ENCODE measurements around the gene INAVA.

Gene INAVA

GRCh38 chr1:200903793-200904192 lies 9.1 kb downstream of the INAVA start:
- intact Hi-C loops (cut with DNase I; ENCODE audit: low total_unique reads): no loop called here
- Histone ChIP-seq H3K4me3 (no peak overlapping the region), H3K4me1 (peaks cover 0 to 4% (median 0%) of the 10 kb centered on the region in 4 donors), H3K27ac (no peak overlapping the region), H3K9me3 (no peaks in the 10 kb centered on the region), H3K27me3 (no peaks in the 10 kb centered on the region), H3K36me3 (no peaks in the 10 kb centered on the region)
- DNase-seq: no peak
- TF ChIP-seq, protein P1, sequence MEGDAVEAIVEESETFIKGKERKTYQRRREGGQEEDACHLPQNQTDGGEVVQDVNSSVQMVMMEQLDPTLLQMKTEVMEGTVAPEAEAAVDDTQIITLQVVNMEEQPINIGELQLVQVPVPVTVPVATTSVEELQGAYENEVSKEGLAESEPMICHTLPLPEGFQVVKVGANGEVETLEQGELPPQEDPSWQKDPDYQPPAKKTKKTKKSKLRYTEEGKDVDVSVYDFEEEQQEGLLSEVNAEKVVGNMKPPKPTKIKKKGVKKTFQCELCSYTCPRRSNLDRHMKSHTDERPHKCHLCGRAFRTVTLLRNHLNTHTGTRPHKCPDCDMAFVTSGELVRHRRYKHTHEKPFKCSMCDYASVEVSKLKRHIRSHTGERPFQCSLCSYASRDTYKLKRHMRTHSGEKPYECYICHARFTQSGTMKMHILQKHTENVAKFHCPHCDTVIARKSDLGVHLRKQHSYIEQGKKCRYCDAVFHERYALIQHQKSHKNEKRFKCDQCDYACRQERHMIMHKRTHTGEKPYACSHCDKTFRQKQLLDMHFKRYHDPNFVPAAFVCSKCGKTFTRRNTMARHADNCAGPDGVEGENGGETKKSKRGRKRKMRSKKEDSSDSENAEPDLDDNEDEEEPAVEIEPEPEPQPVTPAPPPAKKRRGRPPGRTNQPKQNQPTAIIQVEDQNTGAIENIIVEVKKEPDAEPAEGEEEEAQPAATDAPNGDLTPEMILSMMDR (IDR thresholded peaks at IDR 0.05): no peak

GRCh38 chr1:200904772-200905171 lies 10.1 kb downstream of the INAVA start:
- H3K4me1 ChIP-seq: peaks cover 0 to 8% (median 0%) of the 10 kb centered on the region in 4 donors
- no peak for DNase-seq
- no peak overlapping the region for H3K27ac ChIP-seq
- no peaks in the 10 kb centered on the region for H3K27me3 ChIP-seq
- TF ChIP-seq, protein P1 (IDR thresholded peaks at IDR 0.05): no peak
- no peak overlapping the region for H3K4me3 ChIP-seq
- no peaks in the 10 kb centered on the region for H3K36me3 ChIP-seq
- intact Hi-C loops (cut with DNase I; ENCODE audit: low total_unique reads): no loop called here
- H3K9me3 ChIP-seq: no peaks in the 10 kb centered on the region

- intact Hi-C loops (cut with DNase I; ENCODE audit: low total_unique reads): no loop called here
- Histone ChIP-seq H3K36me3 (no peaks in the 10 kb centered on the region), H3K9me3 (no peaks in the 10 kb centered on the region), H3K27ac (no peak overlapping the region), H3K4me3 (no peak overlapping the region), H3K27me3 (no peaks in the 10 kb centered on the region), H3K4me1 (peaks cover 0 to 8% (median 0%) of the 10 kb centered on the region in 4 donors)
- TF ChIP-seq, protein P1 (IDR thresholded peaks at IDR 0.05): no peak
- no peak for DNase-seq
These were observed 10.8 kb downstream of the INAVA start for GRCh38 chr1:200905411-200906052.

DNA sequence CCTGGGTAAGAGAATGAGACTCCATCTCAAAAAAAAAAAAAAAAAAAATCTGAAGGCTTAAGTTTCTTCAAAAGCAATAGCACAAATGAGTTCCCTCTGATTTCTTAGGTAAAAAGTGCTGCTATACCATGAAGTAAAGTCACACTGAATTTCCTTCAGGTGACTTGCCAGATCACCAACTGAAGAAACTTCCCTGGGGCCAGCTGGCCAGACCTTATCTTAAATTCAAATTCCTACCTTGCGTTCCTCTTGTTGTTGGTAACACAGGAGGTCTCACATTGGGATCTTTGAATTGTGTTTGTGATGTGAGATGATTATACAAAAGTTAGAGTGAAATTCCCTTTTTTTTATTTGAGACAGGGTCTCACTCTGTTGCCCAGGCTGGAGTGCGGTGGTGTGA lies 11.8 kb downstream of the INAVA start:
- H3K4me1 ChIP-seq: peaks cover 0 to 8% (median 0%) of the 10 kb centered on the region in 4 donors
- TF ChIP-seq, protein P1 (IDR thresholded peaks at IDR 0.05): no peak
- no peaks in the 10 kb centered on the region for H3K9me3 ChIP-seq
- H3K27ac ChIP-seq: no peak overlapping the region
- intact Hi-C loops (cut with DNase I; ENCODE audit: low total_unique reads): no loop called here
- no peaks in the 10 kb centered on the region for H3K27me3 ChIP-seq
- no peak for DNase-seq
- H3K36me3 ChIP-seq: no peaks in the 10 kb centered on the region
- no peak overlapping the region for H3K4me3 ChIP-seq

DNA sequence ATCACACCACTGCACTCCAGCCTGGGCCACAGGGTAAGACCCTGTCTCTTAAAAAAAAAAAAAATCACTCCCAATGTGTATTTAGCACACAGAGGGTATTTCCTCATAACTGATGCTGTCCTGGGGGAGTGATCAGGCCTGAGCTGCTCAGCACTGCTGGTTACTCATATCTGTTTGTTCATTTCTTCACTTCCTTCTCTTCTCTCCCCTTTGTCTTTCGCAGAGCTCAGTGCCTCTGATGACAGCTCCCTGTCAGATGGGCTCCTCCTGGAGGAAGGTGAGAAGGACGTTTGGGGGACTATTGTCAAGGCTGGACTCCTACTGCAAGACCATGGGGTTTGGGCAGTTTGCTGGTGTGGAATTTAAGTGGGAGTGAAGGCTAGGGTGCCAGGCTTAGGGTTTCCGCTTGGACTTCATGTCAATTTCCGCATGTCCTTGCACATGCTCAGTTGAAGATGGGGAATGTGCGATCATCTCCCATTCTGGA lies 13.0 kb downstream of the INAVA start:
- H3K27me3 ChIP-seq: no peaks in the 10 kb centered on the region
- H3K27ac ChIP-seq: no peak overlapping the region
- H3K4me3 ChIP-seq: no peak overlapping the region
- no peaks in the 10 kb centered on the region for H3K36me3 ChIP-seq
- no peaks in the 10 kb centered on the region for H3K9me3 ChIP-seq
- no peak for DNase-seq
- intact Hi-C loops (cut with DNase I; ENCODE audit: low total_unique reads): no loop called here
- TF ChIP-seq, protein P1 (IDR thresholded peaks at IDR 0.05): no peak
- H3K4me1 ChIP-seq: peaks cover 0 to 8% (median 0%) of the 10 kb centered on the region in 4 donors
